HG03571 (cell line): ENCODE measurements around the gene SKA3.
A peak's percentile ranks its signal among the peaks of the same experiment; 100 is the strongest.
"Not testable (repeated sequence)": the region's sequence is repeated elsewhere in the genome, so short reads cannot be mapped to it uniquely, and the experiment has no call there.

Experiments used
- ATAC-seq: cut with Tn5 transposase; IDR thresholded peaks from one replicate; pipeline ENCODE4 v1.9.1; 2021; ENCODE audit not compliant: unreplicated experiment

The SKA3 gene

DNA sequence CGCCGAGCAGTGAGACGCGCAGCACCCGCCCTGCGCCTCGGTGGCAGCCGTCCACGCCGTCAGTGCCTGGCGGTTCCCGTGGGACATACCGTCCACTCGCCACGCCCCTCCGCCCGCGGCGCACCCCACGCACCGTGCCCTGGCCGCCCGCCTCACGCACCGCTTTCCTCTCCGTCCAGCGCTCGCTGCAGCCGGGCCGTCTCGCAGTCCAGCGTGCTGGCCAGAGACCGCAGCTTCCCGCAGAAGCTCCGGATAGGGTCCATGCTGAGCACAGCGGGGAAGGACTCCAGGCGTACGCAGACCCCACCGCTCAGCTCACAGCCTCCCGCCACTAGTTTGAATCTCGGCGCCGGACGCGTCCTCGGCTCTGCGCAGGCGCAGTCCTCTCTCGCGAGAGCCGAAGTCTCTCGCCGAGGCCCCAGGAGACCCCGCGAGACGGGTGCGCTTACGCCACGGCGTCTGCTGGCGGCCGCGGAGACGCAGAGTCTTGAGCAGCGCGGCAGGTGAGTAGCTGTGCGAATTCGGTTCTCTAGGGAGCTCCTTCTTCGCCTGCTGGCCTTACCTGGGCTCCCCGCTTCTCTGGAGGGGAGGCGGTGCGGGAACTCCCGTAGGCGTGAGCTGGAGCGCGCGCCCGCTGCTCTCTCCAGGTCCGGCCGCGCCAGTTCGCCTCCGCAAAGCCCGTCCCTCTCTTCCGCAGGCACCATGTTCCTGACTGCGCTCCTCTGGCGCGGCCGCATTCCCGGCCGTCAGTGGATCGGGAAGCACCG, at the start of gene SKA3, which contains the start of gene MRPL57:
TSS of gene SKA3 (minus strand) at position 338 of the 767 bp plus-strand sequence. CDS start at position 263, 75 bp downstream.
TSS of gene MRPL57 (plus strand) at position 444 of the 767 bp plus-strand sequence. CDS start at position 703, 259 bp downstream.
- ATAC-seq, result peak; percentile 86

DNA sequence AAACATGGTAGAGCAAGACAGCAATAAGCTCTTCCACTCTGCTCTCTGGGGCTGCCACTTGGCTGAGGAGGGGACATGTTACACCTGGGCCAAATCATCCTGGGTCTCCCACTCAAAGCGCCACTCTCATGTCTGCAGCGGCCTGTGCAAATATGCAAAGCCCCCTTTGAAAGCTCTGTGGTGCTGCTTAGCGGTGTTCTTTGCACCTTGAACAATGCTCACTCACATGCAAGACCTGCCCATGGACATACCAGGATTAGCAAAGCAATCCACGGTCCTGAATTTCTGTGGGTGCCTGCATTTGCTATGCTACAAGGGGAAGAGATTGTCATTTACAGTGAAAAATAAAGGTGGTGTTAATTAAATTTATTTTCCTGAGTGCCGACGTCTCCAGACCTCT, 48.7 kb upstream of the SKA3 start:
- no peak for ATAC-seq

DNA sequence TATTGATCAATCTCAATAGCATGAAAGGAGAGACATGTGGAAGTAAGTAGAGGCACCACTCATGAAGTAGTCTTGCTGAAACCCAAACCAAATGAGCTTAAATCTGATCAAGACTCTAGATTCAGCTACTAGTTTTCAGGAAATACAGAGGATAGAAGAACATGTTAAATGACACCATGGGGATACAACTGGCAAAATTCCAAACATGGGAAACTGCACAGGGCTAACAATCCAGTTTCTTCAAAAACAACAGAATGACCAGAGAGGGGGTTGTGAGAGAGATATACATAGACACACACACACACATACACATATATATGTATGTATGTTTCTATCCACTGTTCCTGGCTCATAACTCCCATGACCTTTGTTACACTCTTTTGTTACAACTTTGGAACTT, 44.9 kb upstream of the SKA3 start:
- ATAC-seq, result no peak

DNA sequence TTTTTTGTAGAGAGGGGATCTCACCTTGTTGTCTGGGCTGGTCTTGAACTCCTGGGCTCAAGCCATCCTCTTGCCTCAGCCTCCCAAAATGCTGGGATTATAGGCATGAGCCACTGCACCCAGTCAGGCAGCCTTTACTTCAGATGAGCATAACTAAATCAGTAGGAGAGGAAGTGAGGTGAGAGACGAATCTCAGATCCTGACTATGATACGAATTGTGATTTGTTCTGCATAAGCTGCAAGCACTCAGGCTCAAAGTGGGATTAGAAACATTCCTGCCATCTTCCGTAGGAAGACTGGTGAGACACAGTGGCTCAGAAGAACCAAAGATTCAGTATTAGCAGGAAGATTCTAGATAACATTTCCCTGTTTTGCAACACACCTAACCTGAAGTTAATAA, 43.4 kb upstream of the SKA3 start:
- ATAC-seq, result not testable (repeated sequence)

DNA sequence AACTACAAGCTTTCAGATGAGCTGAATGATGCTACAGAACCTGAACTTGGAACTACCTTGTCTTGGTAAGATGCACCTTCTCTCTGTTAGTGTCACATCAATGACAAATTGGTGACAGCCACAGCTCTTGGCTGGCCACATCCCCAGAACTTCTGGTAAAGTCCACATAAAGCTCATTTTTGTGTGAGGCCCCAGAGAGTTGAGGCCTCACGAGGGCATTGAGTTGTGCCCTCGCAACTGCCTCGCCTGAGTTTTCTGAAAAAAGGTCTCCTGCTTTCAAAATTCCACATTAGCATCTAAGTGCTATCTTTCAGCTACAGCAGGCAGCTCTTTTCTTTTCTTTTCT, 42.7 kb upstream of the SKA3 start:
- ATAC-seq, result no peak

DNA sequence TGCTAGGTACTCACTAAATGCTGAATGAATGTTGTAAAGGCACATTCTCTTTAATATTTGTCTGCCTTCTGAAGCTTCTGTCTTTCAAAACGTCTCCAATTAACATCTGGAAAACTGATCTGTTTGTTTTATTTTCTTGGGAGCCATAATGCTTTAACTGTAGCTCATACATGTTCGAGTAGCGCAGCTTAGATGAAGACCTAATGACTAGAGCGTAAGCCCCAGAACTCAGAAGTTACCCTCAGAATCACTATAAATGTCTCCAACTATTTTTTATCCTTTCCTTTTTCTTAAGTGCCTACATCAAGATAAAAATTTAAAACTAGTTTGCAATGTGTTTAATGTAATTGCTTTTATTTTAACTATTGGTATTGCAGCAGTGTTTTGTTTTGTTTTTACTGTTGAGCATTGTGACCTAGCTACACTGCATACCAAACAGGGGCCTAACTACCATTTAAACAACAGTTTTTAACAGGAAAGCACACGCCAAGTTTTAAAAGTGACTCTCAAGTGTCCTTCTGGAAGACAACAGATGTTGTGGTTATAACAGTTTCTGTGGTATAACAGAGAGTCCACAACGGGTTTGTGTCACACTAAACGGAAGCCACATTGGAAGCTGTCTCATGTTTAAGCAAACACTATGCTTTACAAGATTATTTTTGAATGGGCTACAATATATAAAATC, 42.1 kb upstream of the SKA3 start:
- ATAC-seq, result peak; percentile 91

DNA sequence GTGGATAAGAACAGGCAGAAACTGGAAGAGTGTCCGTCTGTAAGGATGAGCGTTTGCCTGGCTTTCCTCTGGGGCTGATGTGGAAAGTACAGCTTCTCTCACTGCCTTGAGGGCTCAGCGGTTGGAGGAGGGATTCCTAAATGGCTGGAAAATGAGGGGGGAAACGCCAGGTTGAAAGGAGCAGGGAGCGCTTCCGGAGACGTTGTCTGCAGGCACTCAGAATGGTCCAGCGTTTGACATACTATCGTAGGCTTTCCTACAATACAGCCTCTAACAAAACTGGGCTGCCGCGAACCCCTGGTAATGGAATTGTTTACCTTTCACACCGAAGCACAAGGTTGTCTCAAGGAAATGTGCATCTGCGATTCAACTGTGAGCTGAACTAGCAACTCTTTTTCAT, 40.0 kb upstream of the SKA3 start:
- no peak for ATAC-seq

DNA sequence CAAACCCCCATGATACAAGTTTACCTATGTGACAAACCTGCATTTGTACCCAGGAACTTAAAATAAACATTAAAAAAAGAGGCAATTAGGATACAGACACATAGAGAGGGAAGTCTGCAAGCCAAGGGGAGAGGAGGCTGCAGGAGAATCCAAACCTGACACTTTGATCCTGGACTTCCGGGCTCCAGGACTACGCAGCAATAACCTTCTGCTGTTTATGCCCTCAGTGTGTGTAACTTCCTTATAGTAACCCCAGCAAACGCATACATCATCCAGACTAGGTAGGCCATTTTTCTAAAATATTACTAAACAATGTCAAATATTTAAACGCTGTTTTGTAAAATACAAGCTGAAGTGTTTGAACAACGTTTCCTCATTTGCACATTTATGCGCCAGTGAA, 39.1 kb upstream of the SKA3 start:
- ATAC-seq, result not testable (repeated sequence)

DNA sequence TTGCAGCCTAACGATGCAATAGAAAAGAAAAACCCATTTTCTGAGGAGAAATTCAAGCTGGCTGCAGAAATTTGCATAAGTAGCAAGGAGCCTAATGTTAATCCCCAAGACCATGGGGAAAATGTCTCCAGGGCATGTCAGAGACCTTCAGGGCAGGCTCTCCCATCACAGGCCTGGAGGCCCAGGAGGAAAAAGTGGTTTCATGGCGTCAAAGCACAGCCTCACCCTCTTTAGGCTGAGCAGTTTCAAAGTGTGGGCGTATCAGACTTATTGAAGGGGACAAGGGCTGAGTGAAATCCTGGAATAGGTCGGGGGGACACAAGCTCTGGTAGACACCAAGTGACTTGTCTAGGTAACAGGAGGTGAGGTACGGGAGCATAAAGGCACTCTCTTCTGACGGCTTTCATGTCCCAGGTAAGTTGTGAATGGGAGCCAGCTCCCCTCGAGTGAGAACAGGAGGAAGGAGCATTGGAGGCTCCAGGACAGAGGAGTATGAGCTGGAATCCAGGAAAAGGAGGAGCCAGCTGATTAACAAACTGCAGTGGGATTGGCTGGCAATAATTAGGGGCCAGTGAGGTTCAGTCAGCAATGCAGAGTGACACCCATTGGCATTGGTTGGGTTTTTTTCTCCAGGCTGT, 35.9 kb upstream of the SKA3 start:
- no peak for ATAC-seq

DNA sequence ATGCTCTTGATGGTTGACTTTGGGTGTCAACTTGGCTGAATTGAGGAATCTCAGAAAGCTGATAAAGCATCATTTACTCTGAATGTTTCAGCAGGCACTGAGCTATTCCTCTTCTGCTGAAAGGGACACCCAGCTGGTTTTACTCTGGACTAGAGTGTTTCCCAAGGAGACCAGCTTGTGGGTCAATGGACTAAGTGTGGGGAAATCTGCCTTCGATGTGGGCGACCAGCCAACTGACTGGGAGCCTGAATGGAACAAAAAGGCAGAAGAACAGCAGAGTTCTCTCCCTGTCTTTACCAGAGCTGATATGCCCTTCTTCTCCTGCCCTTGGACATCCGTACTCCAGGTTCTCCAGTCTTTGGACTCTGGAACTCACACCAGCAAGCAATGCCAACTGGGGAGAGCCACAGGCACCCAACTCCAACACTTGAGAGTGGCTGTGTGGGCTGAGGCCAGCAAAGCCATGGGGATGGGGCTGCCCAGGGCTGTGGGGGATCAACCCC, 32.4 kb upstream of the SKA3 start:
- ATAC-seq, result no peak

DNA sequence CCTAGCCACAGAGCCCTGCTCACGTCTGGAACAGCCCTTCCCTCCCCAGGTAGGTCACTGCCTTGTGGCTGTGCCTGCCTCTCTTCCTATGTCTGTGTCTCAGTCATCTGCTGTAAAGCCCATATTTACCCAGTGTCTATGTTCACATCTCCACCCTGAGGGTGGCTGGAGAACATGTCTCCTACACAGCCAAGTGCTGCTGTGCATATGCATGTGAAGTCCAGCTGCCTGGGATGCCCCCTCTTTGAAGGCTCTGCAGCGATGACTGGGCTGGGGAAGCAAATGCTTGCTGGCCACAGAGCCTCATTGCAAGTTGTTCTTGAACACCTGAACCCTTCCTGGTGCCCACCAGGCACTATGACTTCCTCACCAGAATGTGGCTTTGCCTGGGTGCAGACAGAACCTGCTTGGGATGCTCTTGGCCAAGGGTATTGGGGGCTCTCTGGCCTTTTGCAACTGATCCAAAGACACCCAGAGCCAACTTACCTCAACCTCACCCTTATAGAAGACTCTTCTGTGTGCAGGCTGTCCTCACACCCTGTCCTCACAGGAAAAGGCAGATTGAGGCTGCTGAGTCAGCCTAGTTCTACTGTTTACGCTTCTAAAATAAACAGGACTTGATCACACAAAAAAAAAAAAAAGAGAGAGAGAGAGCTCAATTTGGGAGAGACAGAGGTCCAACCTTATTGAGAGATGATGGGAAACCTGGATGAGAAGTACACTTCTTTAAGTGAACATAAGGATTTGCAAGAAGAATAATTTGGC, 26.6 kb upstream of the SKA3 start:
- no peak for ATAC-seq

DNA sequence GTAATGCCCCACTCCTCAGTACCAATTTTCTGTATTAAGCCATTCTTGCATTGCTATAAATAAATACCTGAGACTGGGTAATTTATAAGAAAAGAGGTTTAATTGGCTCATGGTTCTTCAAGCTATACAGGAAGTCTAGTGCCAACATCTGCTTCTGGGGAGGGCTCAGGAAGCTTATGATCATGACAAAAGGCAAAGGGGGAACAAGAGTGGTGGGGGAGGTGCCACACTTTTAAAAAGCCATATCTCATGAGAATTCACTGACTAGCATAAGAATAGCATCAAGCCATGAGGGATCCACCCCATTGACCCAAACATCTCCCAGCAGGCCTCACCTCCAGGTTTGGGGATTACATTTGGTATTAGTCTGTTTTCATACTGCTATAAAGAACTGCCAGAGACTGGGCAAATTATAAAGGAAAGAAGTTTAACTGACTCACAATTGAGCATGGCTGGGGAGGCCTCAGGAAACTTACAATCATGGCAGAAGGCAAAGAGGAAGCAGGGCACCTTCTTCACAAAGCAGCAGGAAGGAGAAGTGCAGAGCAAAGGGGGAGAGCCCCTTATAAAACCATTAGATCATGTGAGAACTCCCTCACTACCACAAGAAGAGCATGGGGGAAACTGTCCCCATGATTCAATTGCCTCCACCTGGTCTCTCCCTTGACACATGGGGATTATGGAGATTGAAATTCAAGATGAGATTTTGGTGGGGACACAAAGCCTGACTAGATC, 25.3 kb upstream of the SKA3 start:
- ATAC-seq, result not testable (repeated sequence)

DNA sequence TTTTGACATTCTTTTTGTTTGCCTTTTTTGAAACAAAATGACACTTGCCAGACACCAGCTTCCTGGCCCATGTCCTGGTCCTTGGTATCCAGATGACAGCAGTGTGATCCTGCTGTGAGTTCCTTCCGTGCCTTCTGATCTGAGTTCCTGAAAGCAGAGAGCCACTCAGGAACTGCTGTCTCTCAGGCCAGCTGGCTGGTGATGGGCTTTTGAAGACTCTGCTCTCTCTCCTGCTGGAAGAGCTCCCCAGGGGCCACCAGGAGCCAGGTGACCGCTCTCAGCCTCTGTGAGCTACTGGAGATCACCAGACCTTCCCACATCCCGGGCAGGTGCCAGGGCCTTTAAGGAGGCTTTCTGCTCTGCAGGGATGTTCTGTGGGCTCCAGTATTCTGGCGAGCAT, 22.0 kb upstream of the SKA3 start:
- not testable (repeated sequence) for ATAC-seq

DNA sequence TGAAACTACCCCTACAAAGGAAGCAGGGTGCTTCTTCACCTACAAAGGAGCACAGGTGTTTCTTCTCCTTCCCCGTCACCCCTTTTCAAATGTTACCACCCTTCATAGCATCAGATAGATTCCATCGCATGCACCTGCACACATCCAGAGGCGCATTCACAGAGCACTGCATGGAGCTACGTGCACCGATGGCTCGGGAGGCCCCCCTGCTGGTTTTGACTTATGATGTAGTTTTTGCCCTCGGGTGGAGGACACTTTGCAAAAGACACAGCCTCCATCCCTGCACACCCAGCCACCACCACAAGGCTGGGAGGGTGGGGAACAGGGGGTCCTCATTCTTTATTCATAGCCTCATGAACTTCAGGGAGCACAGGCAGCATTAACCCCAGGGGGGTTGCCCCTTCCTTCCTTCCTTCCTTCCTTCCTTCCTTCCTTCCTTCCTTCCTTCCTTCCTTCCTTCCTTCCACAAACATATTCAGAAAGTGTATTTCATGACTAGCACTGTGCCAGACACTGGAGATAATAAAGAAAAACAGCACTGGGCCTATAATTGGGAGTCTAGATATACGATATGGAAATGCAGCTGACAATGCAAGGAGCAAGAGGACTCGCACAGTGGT, 21.4 kb upstream of the SKA3 start:
- ATAC-seq, result not testable (repeated sequence)

DNA sequence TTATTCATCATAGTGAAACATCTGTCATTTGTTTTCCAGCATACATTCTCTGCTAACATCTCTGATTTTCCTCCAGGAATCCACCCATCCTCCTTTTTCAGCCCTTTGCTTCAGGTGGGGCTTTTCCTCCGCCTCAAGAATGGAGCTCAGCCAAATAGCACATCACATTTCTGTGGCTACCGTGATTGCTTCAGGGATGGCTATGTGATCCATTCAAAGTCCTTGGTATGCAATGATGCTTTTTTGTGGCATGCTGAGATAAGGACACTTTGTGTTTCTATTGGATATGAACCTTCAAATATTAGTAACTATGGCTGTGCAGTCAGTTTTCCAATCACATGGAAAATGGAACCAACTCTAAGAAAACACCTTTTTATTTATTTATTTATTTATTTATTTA, 18.4 kb upstream of the SKA3 start:
- not testable (repeated sequence) for ATAC-seq

DNA sequence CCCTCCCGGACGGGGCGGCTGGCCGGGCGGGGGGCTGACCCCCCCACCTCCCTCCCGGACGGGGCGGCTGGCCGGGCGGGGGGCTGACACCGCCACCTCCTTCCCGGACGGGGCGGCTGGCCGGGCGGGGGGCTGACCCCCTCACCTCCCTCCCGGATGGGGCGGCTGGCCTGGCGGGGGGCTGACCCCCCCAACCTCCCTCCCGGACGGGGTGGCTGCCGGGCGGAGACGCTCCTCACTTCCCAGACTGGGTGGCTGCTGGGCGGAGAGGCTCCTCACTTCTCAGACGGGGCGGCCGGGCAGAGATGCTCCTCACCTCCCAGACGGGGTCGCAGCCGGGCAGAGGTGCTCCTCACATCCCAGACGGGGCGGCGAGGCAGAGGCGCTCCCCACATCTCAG, 10.1 kb upstream of the SKA3 start:
- not testable (repeated sequence) for ATAC-seq

DNA sequence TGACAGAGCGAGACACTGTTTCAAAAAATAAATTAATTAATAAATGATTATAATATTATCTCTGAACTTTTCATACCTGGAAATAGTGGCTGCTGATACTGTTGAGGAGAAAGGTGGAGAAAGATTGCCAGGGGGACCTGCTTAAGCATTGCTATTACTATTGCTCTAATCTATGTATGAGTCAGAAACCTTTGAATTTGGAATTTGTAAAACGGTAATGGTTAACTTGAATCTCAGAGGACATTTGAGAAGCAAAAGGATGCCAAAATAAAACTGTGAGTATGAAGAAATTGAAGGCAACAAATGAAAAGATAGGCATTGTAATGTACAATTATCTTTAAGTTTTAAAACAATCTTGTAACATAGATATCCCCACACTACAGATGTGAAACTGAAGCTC, 5.3 kb upstream of the SKA3 start:
- ATAC-seq, result no peak

DNA sequence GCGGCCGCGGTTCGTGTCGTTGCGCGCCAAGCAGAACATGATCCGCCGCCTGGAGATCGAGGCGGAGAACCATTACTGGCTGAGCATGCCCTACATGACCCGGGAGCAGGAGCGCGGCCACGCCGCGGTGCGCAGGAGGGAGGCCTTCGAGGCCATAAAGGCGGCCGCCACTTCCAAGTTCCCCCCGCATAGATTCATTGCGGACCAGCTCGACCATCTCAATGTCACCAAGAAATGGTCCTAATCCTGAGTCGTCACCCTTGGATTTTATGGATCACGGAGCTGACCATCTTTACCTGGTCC, 581 bp upstream of the SKA3 start:
- peak; percentile 20 for ATAC-seq

DNA sequence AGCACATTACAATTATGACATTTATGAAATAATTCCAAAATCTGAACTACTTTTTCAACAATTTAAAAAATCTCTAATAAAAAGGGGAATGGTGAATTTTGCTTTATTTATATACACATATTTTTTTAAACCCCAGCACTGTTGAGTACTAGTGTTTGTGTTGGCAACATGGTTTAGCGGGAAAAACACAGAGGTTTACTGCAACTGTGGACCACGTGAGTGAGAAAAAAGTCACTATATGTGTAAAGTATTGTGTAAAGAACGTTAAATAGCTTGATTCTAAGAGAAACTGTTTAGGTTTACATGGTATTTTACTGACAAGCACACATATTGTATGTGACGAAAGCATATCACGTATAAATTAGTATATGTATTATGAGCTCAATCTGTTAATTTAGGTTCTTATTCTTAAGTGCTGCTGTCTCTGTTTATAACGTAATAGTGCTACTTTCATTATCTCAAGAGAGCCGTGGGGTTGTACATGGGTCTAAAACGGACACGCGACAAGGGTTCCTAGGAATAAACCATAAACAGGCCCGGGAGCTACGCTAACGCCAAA, 617 bp downstream of the SKA3 start:
- ATAC-seq, result peak; percentile 0

DNA sequence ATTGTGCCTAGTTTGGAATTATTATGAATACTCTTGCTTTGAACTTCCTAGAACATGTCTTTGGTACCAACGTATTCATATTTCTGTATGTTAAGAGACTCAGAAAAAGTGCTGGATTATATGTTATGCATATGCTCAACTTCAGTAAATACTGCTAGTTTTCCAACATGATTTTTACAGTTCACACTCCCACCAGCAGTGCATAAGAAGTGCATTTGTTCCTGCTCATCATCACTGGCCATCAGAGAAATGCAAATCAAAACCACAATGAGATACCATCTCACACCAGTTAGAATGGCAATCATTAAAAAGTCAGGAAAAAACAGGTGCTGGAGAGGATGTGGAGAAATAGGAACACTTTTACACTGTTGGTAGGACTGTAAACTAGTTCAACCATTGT, 2.6 kb downstream of the SKA3 start:
- ATAC-seq, result not testable (repeated sequence)
